CD4-positive, alpha-beta T cell (primary cell): ENCODE results near the gene RPL23. TPM values are rescaled to one million over a fixed set of nuclear protein-coding genes. Genes with fewer than 3 reads are reported as not detected.
A peak's percentile ranks its signal among the peaks of the same experiment; 100 is the strongest.

Experiments
- ATAC-seq: fragments of 200-7000 bp; cut with Tn5 transposase; one replicate; pipeline ENCODE4 v1.10.0; 2022; ENCODE audit warnings: mild to moderate bottlenecking; ENCODE audit not compliant: poor library complexity
- CTCF ChIA-PET: fragments of 350-600 bp; sonication (Branson Sonifier 250); formaldehyde crosslinking; loops from one replicate; lab custom pipeline; 2021; ENCODE audit warnings: antibody characterized with exemption, inconsistent platforms; lab: Charles Lee
- POLR2A ChIA-PET: fragments of 350-600 bp; sonication (Branson Sonifier 250); formaldehyde crosslinking; loops from one replicate; lab custom pipeline; 2021; ENCODE audit warnings: antibody characterized with exemption, inconsistent platforms; lab: Charles Lee
- DNase-seq, 14 experiments: peaks; one replicate each; pipeline ENCODE4 v3.0.0-alpha.2; 2013 to 2020; ENCODE audit warnings: mixed read lengths in 2 of 14
- H3K27ac ChIP-seq, 2 donors: one replicate each; pipeline versions ENCODE4 v1.5.1 to v1.7.0; 2013; ENCODE audit warnings: low read length in 2 of 2, low read depth in 1 of 2, mild to moderate bottlenecking in 1 of 2
- H3K27me3 ChIP-seq, 2 experiments: 1 replicate in 1 of 2; 2 replicates in 1 of 2; pipeline versions ENCODE4 v1.6.1 to v1.7.0; 2013; ENCODE audit warnings: low read length in 2 of 2, control low read depth in 1 of 2, mild to moderate bottlenecking in 1 of 2, moderate library complexity in 1 of 2; ENCODE audit not compliant: insufficient read depth in 2 of 2, control insufficient read depth in 1 of 2
- H3K36me3 ChIP-seq: one replicate; pipeline ENCODE4 v1.6.1; 2013; ENCODE audit warnings: low read length, control low read depth; ENCODE audit not compliant: insufficient read depth
- H3K4me1 ChIP-seq: one replicate; pipeline ENCODE4 v1.6.1; 2013; ENCODE audit warnings: low read length, control low read depth; ENCODE audit not compliant: insufficient read depth
- H3K4me3 ChIP-seq: one replicate; pipeline ENCODE4 v1.5.1; 2013; ENCODE audit warnings: mild to moderate bottlenecking, low read length, moderate library complexity
- H3K9me3 ChIP-seq, 2 experiments: 1 replicate in 1 of 2; 2 replicates in 1 of 2; pipeline versions ENCODE4 v1.6.1 to v1.7.0; 2013; ENCODE audit warnings: low read length in 2 of 2, mild to moderate bottlenecking in 2 of 2, control low read depth in 1 of 2, moderate library complexity in 1 of 2; ENCODE audit not compliant: control insufficient read depth in 1 of 2, insufficient read depth in 1 of 2
- H3K27ac Mint-ChIP-seq: one replicate; pipeline ENCODE4 v1.8.0; 2020; ENCODE audit warnings: mixed read lengths
- H3K27me3 Mint-ChIP-seq: one replicate; pipeline ENCODE4 v1.8.0; 2021; ENCODE audit warnings: mixed read lengths
- H3K36me3 Mint-ChIP-seq: one replicate; pipeline ENCODE4 v1.8.0; 2021; ENCODE audit warnings: low read depth, mixed read lengths
- H3K4me1 Mint-ChIP-seq: one replicate; pipeline ENCODE4 v1.8.0; 2021; ENCODE audit warnings: low read depth, mixed read lengths
- H3K4me3 Mint-ChIP-seq: one replicate; pipeline ENCODE4 v1.8.0; 2020; ENCODE audit warnings: mild to moderate bottlenecking, mixed read lengths
- H3K9me3 Mint-ChIP-seq: one replicate; pipeline ENCODE4 v1.8.0; 2020; ENCODE audit warnings: mixed read lengths
- CTCF ChIP-seq: fragments of 200-600 bp; IDR thresholded peaks from one replicate; pipeline ENCODE4 v1.8.0; 2022; ENCODE audit warnings: antibody characterized with exemption, mild to moderate bottlenecking
- intact Hi-C, 2 experiments: fragments of 100-400 bp; cut with DNase I in 1 of 2; cut with micrococcal nuclease in 1 of 2; formaldehyde crosslinking; loops; one replicate each; pipeline versions ENCODE4 v1.15.1 to v1.9.0; 2023 to 2025; cut with DNase I, micrococcal nuclease
- polyA plus RNA-seq, 2 donors: library from polyadenylated mRNA; unstranded; fragments of 120-200 nt; gene quantifications; one replicate each; pipeline ENCODE4 v1.2.1, GENCODE V29; 2013
- total RNA-seq, 174 experiments: library from RNA in 2 of 174; stranded (reverse) in 2 of 174; gene quantifications; one replicate each; pipeline ENCODE4 v1.2.3 and lab custom pipeline; 2021 to 2026

RPL23 gene
- total RNA-seq (1,000 to 10,000 TPM; 2,293 to 2,296 TPM), total RNA-seq (lab: John Stamatoyannopoulos, UW) (554 to 1,430 (median 1,000) reads per million in 172 experiments)
- 3,714 TPM for polyA plus RNA-seq (2013, experiment 1 of 2)
- polyA plus RNA-seq (2013, experiment 2 of 2): 2,976 TPM

GRCh38 chr17:38853292-38854219, at the start of gene RPL23:
TSS of gene RPL23 (minus strand) at chr17:38853721. CDS start at chr17:38853710, 11 bp downstream.
- no peak for TF ChIP-seq CTCF
- peak within 1 kb of the TSS; percentile 67 for H3K4me3 ChIP-seq
- Mint-ChIP-seq H3K36me3 (peaks cover 54% of the 10 kb centered on the region), H3K27me3 (no peaks in the 10 kb centered on the region), H3K4me1 (peaks cover 39% of the 10 kb centered on the region), H3K27ac (peak within 1 kb of the TSS; percentile 96), H3K9me3 (no peaks in the 10 kb centered on the region), H3K4me3 (peak within 1 kb of the TSS; percentile 90)
- H3K4me1 ChIP-seq: peaks cover 29% of the 10 kb centered on the region
- ATAC-seq: peak; percentile 80
- intact Hi-C loops: loop anchor here (1.0 to 5.0 kb wide), 6 partner anchors 16 to 299 kb away; partner anchors contain the start of genes CWC25 (in 2 of the 2), PIP4K2B (in 1 of the 2) and PLXDC1 (in 1 of the 2)
- POLR2A ChIA-PET: interaction anchor here (0.6 to 3.4 kb wide), 38 partner anchors 9 to 346 kb away, joined by 3 to 154 read pairs (median 5); partner anchors contain the start of genes CACNB1, CWC25, FBXO47 and LASP1
- DNase-seq: peak; percentile 77 to 97 (median 86)
- no peaks in the 10 kb centered on the region for H3K9me3 ChIP-seq
- CTCF ChIA-PET: interaction anchor here (0.5 to 3.0 kb wide), 12 partner anchors 14 to 321 kb away, joined by 3 to 17 read pairs (median 3); partner anchors contain the start of gene CWC25
- H3K36me3 ChIP-seq: peaks cover 43% of the 10 kb centered on the region
- H3K27me3 ChIP-seq: no peaks in the 10 kb centered on the region
- H3K27ac ChIP-seq: peak within 1 kb of the TSS; percentile 86 to 92

GRCh38 chr17:38900978-38901656, 47.6 kb upstream of the RPL23 start:
- H3K27ac ChIP-seq: peak overlapping the region; percentile 2 to 52
- no peaks in the 10 kb centered on the region for H3K9me3 Mint-ChIP-seq
- H3K27ac Mint-ChIP-seq: peak overlapping the region; percentile 80
- H3K27me3 Mint-ChIP-seq: no peaks in the 10 kb centered on the region
- no peak overlapping the region for H3K4me3 ChIP-seq
- peaks cover 79% of the 10 kb centered on the region for H3K4me1 ChIP-seq
- TF ChIP-seq CTCF: no peak
- CTCF ChIA-PET: interaction anchor here (1.1 kb wide), 1 partner anchor 23 kb away, joined by 4 read pairs; no protein-coding TSS in a partner anchor
- POLR2A ChIA-PET: interaction anchor here (0.8 to 4.3 kb wide), 5 partner anchors 20 to 299 kb away, joined by 3 to 14 read pairs (median 8); partner anchors contain the start of genes LASP1, RPL19 and RPL23
- H3K36me3 ChIP-seq: peaks cover 62% of the 10 kb centered on the region
- H3K36me3 Mint-ChIP-seq: peaks cover 67% of the 10 kb centered on the region
- peak overlapping the region; percentile 45 for H3K4me3 Mint-ChIP-seq
- H3K27me3 ChIP-seq: no peaks in the 10 kb centered on the region
- DNase-seq (peak in 3 of 14 experiments; percentile 51 to 64 (median 63)), ATAC-seq (no peak)
- peaks cover 63% of the 10 kb centered on the region for H3K4me1 Mint-ChIP-seq
- no peaks in the 10 kb centered on the region for H3K9me3 ChIP-seq
- intact Hi-C loops: no loop called here
